ENCODE measurements around the gene KRT3.
"Not testable (repeated sequence)": the region's sequence is repeated elsewhere in the genome, so short reads cannot be mapped to it uniquely, and the experiment has no call there.

The KRT3 gene

DNA sequence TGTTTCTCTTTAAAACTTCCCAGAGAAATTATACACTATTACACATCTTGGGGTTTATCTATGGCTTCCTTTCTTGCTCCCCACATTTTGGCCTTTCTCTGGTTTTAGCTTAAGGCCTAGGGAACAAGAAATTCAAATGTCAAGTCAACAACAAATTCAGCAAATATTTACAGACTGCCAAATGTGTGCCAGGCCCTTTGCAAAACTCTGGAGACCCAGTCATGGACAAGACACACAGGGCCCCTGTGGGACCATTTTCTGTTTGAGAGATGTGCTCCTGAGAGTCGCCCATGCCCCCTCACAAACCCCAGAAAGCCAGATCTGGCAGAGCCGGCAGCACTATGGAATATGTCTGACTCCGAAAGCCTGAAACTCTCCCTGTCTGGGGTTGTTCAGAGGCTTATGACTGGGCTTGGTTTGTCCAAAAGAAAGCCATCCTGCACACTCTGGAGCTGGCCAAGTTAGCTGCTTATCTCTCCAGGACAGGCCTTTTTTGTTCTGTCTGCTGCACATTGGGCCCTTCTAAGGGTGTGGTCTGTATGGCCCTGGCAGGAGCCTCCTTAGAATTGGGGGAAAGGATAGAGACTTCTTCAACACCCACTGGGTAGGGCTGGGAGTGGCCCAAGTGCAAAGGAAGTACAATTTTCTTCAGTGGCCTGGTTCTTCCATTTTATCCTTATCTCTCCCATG, 1.1 kb upstream of the KRT3 start:
- no peak for DNase-seq

DNA sequence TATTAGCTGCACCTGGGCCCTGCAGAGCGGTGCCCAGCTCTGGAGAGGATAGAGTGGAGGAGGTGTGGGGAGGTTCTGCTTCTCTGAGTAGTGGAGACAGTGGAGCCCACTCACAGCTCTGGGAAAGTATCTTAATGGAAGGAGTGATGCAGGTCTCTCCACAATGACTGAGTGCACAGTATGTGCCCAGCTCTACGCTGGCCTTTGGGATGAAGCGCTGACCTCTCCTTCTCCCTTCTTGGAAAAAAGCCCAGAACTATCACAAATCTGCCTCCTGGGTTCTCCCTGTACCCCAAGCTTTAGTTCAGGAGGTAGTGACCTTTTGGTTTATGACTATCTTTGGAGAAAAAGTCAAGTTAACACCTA, 495 bp upstream of the KRT3 start:
- no peak for DNase-seq

DNA sequence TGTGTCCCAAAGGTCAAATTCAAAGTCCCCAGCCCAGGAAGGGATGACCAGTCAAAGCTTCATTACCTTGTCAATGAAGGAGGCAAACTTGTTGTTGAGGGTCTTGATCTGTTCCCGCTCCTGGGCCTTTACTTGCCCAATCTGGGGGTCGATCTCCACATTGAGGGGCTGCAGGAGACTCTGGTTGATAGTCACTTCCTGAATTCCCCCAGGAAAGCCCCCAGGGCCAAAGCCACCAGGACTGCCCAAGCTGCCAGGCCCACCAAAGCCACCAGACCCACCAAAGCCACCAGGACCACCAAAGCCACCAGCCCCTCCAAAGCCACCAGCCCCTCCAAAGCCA, 614 bp downstream of the KRT3 start:
- DNase-seq: not testable (repeated sequence)

DNA sequence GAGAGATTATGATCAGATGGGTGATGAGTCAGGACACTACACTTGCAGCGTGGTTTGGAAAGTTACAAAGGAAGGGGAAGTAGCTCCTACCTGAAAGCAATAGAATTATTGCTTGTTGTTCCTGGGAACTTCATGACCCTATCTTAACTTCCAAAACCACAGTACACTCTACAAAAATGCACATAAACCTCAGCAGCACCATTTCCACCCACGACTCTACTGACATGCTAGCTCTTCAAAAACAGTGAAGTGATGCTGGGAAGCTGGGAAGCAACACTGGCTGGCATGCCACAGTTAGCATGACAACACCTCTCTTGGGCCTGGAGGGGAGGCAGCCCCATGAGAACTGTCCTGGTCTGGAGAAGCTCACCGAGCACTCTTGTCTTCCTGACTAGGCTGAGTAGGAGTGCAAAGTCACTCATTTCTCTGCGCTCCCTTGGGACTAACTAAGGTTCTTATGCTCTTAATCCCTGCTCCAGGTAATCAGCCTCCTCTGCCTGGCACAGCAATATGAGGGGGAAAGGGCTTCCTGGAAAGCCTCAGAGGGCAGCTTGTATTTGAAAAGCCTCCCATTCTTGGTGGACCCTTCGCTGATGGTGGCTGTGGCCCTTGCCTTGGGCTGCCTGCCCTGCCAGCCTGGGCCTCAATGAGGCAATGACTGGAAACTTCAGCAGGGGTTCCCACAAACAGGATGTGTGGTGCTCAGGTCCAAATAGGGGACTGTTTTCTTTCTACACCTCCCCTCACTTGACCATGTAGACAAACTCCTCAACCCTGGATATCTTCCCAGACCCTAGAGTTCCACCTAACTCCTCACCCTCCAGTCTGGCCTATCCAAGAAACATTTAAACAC, 1.2 kb downstream of the KRT3 start:
- DNase-seq: no peak

DNA sequence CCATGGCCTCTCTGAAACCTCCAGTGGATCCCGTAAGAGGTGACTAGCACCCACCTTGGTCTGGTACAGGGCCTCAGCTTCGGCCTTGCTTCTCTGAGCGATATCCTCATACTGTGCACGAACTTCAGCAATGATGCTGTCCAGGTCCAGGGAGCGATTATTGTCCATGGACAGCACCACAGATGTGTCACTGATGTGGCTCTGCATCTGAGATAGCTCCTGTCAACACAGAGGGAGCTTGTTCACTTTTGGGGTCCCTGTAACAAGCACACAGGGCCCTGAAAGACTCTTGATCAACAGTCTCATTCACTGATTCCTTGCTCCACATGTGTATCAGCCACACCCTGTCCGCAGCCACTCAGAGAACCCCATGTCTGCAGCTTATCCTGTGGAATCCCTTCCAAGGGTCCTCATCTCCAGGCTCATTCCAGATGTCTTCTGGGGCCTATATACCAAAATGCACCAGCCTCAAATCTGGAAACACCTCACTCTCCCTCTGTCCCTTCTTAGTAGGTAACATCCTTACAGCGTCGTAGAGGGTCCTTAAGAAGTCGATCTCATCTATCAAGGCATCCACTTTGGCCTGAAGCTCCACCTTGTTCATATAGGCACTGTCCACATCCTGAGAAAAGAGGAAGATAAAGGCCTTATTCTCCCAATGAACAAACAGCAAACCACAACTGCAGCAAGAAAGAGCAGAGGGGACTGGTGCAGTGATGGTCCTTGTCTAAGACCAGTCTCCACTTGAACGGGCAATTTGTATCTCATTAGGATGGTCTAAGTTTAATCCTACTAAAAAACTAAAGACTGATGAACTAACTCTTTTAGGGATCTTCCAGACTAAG, 3.5 kb downstream of the KRT3 start:
- DNase-seq: no peak

DNA sequence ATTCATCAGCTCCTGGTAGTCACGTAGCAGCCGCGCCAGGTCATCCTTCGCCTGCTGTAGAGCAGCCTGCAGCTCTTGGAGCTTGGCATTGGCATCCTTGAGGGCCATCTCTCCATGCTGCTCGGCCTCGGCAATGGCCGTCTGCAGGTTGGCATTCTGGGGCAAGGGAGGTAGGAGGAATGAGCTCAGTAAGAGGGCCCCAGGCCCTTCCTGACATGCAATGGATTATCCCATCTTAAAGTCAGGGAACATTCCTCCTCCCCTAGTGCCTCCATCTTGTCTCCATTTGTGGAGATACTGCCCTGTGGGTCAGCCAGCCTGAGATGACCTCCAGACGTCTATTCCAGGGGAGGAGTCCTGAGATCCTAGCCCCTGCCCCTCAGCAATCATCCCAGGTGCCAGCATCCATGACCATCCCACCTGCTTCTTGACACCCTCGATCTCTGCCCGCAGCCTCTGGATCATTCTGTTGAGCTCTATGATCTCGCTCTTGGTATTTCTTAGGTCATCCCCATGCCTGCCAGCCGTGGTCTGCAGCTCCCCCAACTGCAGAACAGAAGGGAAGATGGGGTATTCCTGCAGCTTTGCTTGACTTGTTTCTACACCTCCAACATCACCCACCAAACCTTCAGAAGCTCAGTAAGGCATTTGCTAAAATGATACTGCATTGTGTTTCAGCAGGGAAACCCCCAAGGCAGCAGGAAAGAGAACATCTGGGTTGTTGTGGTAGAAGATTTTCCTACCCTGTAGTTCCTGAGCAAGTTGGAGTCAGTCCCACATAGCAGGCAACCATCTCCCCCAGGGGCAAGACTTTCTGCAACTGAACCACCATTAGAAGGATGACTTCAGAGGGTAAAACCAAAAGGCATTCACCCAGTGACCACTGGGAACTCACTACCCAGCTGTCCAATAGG, 4.4 kb downstream of the KRT3 start:
- DNase-seq: no peak

DNA sequence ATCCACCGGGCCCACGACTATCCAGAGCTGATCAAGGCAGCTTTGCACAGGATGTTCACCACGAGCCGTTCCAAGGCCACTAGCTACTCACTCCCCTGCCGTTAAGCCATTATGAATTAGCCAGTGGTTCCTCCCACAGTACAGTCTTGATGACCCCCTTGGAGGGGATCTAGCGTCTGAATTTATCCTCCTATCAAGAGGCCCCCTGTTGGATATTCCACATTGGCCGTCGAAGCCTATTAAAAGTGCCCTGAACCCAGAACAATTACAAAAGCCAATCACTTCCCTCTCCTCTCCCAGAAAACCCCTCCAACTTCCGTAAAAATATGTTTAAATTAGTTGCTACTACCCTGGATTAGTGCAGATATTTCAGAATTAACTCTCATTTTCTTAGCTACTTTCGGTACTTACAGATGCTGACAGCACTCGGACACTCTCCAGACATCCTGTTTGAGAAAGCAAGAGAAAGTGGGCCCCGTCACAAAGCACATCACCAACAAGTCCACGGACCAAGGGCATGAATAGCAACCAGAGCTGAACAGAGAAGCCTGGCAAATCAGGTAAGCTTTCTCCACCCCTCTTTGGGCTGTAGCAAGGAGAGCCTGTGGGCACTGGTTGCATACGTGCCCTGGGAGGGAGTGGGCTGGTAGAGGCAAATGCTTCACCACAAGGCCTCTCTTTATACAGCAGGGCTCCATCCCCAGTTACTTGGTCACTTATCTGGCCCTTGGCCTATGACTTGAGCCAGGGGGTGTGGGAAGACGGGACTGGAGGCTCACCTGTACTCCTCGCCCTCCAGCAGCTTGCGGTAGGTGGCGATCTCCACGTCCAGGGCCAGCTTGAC, 5.3 kb downstream of the KRT3 start:
- DNase-seq: no peak

DNA sequence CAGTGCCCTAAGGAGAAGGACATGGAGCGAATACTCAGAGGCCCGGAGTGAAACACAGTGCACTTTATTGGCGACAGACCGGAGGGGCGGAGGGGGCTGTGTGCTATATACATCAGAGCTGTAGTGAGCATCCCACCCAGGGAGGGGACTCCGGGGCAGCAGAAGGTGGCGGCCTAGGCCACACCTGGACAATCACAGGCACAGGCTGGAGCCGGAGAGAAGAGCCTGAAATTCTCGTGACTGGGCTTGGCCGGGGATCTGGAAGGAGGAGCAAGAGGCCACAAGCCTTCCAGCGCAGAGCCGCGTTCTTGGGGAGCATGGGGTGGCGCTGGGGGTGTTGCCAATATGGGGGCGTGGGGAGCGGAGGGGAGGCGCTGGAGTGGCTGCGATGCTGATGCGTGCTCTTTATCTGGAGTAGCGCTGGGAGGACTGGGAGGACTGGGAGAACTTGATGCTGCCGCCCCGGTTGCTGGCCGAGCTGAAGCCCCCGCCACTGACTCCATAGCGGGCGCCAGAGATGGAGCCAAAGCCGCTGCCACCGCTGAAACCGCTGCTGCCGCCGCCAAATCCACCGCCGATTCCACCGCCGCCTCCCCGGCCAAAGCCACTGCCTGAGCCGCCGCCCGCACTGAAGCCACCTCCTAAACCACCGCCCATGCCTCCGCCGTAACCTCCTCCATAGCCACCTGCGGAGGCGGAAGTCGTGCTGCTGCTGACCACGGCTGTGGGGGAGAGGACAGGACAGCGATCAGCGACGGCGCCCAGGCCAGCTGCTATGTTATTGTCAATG, 6.1 kb downstream of the KRT3 start:
- DNase-seq: no peak

DNA sequence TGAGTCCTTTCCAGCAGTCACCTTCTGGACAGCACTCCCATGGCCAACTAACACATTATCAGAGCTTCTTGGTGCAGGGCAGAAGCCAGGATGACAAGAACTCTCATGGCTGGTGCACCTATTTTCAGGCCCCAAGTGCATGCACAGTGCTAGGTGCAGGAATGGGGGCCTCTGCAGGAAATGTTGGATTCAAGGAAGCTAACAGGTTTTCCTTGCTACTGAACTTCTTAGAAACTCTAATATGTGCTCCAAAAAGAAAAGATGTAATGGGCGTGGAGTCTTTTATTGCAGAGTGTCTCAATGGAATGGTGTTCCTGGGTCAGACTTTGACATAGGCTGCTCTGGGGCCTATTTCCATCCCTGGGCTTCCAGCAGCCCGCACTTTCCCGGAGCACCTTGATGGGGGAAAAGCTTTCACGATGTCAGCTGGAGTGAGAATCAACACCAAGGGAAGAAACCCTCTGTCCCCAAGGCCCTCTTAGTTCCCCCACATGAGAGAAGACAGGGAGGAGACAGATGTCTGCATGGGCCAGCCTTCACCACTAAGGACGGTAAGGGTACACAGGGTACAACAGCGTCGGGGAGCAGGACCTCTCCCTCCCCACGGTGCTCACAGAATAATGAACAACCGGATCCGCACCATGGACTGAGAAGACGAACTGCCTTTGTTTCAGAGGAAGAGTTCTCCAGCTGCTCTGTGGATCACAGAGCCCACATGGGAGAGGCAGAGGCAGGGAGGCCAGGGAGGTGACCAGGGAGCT, 6.9 kb downstream of the KRT3 start:
- no peak for DNase-seq

DNA sequence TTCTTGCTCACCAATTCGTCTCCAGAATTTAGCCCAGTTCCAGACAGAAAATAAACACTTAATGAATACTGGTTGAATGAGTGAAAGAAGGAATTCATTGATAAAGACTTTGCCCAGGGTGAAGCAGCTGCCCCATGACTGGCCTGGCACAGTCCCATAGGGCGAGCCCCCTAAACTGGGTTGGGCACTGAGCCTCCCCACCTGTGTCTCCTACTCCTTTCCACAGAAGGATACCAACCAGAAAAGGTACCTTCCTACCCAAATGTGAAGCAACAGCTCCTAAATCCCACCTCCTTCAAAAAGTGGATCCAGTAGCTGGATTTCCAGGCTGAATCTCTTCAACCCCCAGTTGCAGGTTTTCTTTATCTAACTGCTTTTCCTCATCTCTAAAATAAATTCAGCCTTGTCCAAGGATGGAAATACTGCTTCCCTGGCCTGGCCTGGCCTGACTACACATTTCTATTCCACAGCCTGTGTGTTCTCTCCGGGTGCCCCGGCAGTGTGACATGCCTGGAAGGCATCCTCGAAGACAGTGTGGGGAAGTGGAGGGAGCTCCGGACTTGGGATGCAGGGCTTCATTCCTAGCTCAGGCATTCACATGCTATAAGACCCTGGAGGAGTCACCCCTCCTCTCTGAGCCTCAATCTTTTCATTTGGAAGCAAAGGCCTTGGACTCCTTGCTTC, 7.6 kb downstream of the KRT3 start:
- DNase-seq: no peak

DNA sequence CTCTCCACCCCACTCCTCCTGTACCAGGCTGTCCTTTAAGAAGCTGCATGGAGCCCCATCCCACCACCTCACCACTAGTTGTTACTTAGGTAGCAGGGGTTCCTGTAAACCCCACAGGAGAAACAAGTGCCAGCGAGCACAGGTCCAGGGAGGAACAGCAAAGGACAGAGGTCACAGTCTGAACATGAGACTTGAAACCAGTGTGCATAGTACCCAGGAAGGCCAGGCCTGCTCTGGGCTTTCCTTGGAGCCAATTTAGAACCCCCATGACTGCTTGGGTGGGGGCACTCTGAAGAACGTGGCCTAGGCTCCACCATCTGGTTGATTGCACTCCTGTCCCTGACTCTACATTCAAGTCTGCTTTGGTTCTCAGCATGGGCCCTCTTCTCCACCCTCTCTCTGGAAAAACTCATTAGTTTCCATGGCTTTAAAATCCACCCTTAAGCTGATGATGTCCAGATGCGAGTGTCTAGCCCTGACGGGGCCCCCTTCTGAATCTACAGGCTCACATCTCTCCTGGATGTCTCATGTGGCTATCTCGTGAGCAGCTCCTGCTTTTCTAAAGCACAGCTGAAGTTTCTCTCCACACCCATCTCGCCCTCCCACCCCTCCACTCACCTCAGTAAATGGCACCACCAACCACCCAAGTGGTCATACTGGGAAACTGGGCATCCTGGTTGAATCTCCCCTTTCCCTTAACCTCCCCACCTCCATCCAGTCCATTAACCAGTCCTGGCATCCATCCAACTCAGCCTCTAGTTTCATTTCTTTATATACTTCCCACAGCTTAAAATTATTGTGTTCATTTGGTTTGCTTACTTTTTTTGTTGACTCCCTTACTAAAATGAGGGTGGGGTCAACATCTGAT, 8.4 kb downstream of the KRT3 start:
- no peak for DNase-seq

DNA sequence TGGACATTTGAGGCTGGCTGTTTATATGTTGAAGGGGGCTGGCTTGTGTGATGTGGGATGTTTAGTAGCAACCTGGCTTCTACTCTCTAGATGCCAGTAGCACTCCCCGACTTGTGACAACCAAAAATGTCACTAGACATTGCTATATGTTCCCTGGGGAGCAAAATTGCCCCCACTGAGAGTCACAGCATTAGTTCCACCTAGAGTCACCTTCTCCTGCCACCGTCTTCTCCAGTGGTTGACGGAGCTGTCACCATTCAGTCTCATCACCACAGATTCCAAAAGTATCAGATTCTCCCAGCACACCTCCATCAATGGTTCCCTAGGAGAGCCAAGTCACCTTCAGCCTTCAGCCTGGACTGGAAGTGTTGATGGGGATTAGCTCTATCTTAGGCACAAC, 11.0 kb downstream of the KRT3 start:
- DNase-seq: no peak

DNA sequence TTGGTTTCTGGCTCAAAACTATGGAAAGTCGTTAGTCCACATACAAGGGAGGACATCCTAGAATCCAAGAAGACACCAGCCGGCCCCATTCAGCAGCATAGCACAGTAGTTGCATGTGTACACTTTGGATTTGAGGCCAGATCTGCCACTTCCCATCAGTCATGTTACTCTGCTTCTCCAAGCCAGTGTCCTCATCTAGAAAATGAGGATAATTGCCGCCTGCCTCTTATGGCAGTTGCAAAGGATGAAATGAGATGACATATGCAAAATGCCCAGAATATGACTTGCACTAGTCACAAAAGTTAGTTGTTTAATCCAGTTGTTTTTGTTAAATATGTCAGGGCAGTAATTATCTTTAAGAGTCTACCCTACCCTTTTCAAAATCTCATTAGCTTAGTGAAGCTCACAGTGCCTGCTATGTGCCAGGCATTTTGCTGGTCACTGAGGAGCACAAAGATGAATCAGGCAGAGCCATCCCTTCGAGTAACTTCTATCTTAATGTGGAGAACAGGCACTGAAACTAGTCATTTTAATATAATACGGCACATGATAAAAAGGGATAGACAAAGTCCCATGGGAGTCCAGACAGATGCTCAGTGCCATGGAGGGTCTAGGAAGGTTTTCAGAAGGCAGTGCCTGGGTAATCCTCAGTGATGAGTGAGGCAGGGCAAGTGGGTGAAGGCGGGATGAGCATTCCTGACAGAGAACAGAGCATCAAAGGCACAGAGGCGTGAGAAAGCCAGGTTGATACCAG, 12.2 kb downstream of the KRT3 start:
- DNase-seq: no peak

DNA sequence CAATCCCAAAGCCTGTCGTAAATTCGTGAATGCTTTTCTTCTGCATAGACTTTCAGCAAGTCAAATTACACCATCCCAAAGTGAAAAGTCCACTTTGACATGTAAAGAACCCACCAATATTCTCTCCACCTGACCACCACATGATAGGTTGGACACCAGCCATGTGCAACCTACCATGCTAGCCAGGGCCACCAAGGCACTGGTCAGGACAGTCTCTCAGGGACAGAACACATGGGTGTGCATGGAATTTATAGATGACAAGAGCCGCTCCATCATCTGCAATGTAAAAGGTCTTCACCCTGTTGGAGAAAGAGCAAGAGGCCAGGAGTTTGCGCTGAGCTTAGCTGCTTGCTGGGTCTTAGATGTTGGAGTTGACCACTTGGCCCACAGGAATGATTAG, 13.4 kb downstream of the KRT3 start:
- no peak for DNase-seq

DNA sequence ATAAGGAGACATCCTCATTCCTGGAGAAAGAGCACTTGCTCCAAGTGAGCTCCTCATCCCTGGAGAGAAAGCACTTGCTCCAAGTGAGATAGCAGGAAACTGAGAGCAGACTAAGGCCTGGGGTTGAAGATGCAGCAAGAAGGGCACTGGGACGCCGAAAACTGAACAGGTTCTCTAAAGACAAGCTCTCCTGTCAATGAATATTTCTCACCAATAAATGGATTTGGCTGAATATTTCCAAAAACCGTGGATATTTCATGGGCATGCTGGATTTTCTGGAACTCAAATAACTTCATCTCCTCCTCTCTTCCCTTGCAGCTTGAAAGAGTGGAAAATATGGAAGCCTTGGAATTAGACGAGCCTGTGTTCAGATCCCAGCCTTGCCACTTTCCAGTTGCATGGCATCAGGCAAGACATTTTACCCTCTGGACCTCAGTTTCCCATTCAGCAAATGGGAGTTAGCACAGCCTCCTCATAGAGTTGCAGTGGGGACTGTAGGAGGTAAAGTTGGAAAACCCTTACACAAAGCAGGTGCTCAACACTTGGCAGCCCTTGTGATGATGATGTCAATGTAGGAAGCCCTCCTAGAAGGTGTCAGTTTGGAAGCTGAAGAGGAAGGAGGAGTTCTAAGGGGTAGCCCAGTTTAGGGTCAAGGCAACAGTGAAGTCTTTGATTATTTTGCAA, 14.4 kb downstream of the KRT3 start:
- no peak for DNase-seq

DNA sequence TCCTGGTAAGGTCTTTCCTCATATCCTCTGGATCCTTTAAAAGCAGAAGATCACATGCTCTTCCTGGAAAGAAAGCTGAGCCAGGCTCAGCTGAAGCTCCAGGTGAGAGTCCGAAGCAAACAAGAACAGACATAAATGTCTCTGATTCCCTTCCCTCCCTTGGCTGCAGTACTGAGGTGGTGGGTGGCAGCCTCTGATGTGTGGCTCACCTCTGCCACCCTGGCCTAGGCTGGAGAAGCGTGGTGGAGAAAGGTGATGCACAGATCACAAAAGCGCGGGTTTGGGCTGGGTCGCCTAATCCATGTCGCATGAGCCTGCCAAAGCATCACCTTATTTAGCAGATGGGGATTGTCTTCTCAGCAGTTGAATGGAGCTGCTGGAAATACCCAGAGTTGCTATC, 16.0 kb downstream of the KRT3 start:
- no peak for DNase-seq

DNA sequence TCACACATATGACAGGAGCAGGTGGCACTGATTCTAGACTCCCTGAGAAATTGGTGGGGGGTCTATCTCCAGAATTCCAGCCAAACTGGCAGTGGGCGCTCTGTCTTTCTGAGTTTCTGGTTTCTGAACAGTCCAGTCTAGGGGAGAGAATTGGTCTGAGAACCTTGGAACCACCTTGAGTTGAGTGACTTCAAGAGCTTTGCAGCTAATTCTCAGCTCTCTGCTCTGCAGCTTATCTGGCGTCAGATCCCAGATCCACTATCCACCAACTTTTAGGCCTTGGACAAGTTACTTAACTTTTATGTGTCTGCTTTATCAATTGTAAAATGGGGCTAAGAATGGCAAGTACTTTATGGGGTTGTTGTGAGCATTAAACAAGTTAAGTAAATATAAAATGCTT, 17.1 kb downstream of the KRT3 start:
- no peak for DNase-seq
